CD4-positive, alpha-beta T cell treated with Interleukin-15 for 4 hours (primary cell): ENCODE measurements around the gene CAMKMT.

Experiments
- DNase-seq: peaks from one replicate; pipeline ENCODE4 v3.0.0-alpha.2; 2020; ENCODE audit warnings: low spot score

Gene CAMKMT

DNA sequence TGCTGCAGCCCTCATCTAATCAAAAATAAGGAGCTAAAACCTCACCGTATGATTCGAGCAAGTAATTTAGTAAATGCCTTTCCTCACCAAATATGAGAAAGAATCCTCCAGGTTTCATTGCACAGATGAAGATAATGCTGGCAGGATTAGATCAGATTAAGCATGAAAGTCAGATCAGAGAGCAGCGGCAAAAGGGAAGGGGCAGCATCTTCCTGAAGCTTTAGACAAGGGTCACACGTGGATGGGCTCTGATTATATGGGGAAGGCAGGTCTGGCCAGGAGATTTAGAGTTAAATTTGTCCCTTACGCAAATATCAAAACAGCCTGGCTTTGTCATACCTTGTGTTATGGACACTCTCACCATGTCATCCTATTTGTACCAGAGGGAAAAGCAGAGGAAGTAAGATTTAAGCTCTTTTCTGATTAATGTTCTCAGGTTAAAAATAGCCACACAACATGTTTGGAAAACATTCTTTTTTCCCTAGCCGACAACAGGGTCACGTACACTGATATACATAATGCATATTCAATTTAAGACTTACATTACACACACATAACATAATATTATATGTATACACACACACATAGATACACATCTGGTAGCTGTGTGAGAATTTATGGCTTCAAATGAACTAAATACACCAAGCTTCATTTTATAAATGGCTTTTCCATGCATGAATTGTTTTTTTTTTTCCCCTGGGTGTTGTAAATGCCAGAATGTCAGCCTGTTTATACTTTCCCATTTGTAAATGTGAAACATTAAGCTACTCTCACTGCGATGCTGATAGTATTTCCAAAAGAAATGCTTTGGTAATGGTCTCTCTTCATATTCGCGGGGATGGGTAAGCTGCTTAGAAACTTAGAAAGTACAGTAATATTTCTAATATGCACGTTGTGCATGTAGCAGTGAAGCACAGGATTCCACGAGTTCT, 383.5 kb downstream of the CAMKMT start:
- DNase-seq = no peak

DNA sequence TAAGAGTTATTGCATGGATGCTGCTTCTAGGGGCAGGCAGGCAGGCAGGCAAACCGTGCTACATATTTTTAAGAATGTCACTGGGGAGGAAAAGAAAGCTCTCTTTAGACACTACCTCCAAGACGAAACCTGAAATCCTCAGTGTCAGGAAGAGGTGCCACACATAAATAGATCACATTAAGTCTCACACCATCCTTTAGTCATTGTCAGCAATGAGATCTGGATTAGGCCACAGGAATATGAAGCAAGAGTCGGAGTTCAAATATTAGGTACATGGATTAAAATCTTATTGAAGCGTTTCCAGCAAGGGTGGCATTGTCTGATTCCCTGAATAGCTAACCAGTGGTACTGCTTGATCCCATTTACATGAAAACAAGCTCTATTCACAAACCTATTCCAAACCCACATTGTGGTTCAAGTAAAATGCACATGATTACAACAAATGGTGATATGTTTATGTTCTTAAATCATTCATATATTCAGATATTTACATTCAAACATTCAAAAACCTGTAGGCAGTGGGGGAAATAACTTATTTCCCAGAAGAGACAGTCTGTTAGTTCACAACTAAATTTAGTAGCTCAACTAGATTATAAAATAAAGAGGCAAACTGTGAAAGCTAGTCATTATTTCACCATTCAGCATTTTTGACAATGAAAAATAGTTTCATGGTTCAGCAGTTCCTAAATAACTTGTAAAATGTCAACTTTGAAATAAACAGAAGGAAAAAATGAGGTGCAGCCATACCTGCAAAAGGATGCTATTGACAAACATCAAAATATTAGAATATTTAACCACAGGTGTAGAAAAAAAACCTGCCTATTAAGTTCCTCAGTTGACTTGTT, 384.4 kb downstream of the CAMKMT start:
- DNase-seq = no peak

DNA sequence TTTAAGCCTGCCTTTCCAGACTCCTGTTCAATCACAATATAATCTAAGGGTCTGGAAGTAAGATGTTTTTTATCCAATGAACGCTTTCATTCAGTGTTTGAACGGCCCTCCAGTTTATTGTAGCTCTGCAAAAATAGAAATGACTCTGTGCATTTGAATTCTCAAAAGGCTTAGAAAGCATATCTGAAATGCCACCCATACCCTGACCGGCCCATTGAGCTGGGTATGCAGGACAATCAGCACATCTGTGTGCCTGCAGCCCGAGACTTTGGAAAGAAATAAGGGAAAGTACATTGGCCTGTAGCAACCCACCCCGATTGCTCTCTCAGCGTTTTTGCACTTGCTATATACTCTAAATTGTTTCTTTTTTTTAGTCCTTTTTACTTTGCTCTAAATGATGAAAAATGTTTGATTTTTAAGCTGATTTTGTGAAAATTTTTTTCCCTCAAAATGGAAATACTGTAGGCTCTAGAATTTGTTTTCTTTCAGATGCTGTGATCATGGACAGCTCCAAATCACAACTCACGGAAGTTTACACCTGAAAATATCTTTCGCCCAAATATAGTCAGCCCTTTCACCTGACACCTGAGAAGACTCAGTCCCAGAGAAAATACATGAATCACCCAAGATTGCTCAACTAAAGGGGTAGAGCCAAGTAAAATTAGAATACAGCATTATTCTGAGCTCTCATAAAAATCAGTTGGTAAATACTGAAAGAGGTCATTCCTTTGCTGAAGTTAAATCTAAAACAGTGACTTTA, 385.3 kb downstream of the CAMKMT start:
- DNase-seq = no peak

DNA sequence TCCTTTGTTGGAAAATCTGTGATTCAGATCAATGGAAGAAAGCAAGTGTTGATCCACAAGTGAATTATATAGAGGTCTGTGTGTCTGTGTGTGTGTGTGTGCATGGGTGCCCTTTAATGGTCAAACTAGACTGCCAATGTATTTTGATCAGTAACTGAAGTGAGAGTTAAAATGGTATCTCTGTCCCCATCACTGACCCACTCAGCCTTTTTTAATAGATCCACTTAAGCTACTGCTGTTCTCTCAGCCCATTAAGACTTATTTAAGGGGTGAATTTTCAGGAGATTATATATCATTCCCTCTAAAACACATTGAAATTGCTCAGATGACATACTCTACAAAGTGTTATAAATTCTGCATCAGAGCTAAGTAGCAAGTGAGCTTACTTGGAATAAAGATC, 386.0 kb downstream of the CAMKMT start:
- DNase-seq = no peak

DNA sequence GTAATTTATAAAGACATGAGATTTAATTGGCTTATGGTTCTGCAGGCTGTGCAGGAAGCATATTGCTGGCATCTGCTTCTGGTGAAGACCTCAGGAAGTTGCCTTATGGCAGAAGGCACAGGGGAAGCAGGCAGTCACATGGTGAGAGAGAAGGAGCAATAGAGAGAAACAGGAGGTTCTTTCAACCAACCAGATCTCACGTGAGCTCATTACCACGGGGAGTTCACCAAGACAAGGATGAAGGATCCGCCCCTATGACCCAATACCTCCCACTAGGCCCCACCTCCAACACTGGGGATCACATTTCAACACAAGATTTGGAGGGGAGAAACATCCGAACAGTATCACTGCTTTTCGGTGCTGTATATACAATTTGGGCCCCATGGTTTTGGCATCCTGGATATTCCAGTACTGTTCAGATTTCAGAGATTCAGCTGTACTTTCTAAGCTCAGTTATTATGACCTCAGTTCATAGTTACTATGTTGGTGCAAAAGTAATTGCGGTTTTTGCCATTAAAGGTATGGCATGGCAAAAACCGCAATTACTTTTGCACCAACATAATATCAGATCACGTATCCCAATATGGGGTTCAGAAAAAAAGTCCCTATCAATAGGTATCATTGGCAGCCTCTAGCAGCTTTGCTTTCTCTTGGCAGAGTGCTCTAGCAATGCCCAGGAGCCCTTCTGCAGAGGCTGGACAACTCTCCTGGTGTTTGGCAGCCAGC, 390.2 kb downstream of the CAMKMT start:
- no peak for DNase-seq

DNA sequence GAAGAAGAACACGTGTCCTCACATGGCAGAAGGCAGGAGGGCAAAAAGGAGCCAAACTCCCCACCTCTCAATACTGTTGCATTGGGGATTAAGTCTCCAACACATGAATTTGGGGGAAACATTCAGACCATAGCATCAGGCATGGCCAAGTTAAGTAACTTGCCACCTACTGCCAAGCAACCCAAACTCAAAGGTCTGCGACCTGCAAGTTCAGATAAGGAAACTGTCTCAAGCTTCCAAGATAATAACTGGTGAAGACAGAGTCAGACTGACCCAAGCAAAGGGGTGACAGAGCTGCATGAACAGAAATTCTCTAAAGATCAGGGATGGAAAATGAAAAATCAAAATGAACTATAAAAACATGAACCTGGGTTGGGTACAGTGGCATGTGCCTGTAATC, 391.0 kb downstream of the CAMKMT start:
- DNase-seq = no peak

DNA sequence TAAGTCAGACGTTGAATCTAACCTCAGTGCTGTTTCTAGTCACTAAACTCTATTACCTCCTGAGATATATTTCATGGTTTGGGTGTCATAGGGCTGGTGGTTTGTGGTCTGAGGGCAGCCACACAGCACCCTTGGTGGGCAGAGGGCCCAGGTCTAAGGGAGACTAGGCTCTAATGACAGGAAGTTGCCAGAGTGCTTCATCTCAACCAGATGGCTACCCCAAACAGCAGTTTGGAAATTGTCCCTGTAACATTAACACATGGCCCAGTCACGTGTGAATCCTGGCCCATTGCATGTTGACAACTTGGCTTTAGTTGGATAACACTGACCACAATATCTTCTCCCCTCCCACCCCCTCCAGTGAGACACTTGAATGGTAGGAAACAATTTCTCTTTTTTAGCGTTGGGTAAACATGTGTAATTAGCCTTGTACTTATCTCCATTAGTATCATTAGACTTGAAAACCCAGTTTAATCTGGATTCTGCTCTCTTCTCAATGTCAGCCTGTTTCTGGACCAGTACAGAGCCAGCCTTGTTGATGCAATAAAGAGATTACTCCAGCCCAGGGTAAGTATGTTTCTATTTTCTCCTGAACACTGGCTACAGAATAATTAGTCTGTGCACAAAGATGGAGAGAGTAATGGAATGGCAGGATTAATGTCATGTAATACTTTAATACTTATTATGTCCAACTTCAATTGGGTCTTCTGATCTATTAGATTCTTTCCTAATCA, 392.0 kb downstream of the CAMKMT start:
- DNase-seq = no peak

DNA sequence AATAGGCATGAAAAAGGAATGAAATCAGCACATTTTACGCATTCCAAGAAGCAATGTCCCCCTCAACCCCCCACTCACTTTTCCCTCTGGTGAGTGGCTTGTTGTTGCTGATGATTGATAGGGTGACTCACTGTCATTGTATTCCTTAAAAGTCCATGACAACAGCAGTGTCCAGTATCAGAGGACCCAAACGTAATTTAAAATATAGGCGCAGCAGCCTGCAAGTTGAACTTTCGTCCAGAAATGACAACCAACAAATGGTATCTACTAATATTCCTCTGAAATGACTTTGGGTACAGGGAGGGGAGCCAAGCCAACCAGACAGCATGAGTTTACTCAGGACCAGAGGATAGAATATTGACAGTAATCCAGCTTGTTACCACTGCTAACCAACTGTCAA, 396.8 kb downstream of the CAMKMT start:
- no peak for DNase-seq

DNA sequence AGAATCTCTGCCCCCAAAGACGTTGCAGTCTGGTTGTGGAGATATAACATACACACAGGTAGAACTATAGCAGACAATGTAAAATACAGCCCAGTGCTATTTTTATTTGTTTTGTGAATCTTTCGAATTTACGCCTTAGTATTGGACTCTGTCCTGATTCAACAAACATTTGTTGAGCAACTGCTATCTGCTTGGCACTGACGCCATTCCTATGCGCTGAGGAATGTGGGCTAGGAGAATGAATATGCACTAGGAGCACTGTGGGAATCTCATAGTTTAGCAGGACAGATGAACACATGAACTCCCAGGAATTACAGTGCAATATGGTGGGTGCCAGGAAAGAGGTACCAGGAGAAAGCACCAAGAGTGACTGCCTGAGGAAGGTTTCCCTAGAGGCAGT, 398.1 kb downstream of the CAMKMT start:
- no peak for DNase-seq

DNA sequence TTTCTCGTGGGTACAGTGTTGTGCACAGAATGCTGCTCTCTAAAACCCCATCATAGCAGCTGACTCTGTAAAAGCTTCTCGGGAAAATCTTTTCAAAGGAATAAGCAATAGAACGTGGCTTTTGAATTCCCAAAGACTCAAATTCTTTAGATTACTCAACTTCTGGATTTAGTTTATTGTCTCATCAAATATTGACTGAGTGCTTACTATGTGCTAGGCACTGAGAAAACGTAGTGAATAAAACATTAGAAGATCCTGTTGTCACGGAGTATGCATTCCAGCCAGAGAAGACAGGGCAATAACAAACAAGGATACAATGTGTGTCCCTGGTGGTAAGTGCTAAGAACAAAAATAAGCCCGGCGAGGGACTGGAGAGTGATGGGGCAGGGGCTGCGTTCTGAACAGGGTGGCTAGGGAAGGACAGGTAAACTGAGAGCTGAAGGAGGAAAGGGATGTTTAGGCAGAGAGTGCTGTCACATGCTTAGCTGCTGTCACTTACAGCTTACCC, 401.6 kb downstream of the CAMKMT start:
- DNase-seq = no peak

DNA sequence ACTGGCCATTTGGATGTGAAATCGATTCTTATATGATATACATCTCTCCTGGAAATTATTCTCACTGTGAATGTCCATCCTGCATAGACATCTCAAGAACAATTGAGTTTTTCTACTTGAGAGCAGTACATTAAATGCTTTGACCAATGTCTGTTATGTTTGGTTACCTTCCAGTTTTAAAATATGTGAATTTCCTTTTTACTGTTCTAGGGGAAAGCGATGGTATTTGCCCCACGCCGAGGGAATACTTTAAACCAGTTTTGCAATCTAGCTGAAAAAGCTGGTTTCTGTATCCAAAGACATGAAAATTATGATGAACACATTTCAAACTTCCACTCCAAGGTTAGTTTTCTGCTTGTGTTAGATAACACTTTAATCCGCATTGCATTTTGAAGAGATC, 404.5 kb downstream of the CAMKMT start:
- no peak for DNase-seq

DNA sequence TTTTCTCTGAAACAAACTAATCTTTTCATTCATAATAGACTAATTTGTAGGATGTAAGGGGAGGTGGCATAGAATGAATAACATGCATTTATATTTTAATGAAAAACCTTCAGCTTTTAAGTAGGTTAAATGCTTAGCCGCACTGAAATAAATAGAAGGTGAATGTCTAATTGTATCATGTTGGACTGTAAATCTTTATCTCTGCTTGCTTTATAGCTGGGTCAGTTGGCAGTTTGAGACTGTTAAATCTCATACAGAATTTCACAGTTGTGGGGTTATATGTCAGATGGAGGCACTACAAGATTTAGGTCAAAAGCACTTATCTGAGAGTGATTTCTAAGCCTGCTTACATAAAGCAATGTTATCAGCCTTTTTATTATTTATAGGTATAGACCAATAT, 405.0 kb downstream of the CAMKMT start:
- no peak for DNase-seq

DNA sequence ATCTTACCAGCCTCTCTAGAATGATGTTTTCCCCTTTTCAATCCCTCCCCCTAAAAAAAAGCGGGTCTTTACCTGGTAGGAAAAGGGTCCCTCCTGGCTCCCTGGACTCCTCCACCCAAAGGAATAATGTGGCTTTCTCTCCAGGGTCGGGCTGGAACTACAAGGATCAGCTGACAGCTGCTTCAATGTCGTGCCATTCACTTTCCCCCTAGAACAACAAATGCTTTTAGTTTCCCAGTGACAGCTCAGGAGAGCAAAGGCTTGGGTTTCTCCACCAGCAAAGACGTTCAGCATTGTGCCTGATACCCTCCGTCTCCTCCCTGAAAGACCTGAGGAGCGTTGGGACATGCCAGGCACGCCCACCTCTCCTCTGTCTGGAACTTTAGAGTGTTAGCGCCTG, 405.9 kb downstream of the CAMKMT start:
- DNase-seq = no peak

DNA sequence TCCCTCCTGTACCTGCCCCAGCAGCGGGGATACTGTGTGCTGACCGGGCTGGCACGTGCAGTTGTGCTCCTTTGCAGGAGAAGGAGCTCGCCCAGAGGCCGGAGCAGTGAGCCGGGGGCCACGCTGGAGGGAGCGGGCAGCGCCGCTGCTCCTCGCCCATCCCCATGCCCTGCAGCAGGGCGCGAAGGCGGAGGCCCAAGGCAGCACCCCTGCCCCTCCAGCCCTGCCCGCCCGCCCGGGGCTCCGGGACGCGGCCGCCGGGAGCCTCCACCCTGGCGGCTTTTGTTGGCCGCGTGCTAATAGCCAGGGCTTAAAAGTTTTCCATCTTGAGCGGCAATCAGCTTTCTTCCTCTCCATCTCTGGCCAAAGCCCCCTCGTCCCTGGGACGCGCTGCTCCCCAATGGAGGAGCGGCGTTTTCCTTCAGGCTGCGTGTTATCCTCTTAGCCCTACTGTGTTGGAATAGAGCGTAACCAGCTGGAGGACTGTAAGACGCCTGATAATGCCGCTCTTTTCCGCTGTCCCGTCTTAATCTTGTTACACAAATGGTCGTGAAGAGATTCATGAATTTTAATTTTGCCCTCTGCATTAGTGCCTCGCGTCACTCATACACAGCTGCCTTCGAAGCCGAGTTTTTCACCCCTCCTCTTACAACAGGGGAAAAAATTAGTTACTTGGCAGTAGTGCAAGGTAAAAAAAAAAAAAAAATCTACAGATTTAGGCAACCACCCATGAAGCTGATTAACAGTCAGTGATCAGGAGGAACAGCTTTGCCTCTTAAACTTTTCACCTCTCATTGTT, 406.9 kb downstream of the CAMKMT start:
- DNase-seq = no peak

DNA sequence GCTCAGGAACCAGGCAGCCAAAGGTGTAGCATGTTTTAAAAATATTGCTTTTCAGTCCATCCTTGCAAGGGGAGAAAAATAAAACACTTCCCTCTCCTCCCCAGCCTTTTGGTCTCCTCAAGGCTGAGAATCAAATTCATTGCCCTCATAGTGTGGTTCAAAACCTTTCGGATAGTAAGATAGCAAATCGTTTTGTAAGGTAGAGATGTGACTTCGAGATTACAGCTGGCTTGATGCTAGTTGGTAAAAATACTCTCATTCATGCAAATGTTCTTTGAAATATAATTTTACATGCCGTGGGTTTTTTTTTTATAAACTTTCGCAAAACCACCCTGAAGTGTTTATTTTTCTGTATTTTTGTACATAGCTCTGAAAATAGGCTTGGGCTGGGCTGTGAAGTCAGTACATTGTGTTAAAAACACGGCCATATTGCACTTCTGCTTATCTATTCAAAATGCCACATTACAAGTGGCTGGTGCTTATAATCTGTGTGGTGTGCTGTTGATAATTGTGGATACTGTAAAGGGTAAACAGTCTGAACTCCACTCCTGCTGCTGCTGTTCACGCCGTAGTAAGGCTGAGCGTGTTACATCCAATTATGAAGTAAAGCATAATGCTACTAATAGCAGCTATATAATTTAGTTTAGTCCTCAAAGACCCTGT, 407.7 kb downstream of the CAMKMT start:
- no peak for DNase-seq

DNA sequence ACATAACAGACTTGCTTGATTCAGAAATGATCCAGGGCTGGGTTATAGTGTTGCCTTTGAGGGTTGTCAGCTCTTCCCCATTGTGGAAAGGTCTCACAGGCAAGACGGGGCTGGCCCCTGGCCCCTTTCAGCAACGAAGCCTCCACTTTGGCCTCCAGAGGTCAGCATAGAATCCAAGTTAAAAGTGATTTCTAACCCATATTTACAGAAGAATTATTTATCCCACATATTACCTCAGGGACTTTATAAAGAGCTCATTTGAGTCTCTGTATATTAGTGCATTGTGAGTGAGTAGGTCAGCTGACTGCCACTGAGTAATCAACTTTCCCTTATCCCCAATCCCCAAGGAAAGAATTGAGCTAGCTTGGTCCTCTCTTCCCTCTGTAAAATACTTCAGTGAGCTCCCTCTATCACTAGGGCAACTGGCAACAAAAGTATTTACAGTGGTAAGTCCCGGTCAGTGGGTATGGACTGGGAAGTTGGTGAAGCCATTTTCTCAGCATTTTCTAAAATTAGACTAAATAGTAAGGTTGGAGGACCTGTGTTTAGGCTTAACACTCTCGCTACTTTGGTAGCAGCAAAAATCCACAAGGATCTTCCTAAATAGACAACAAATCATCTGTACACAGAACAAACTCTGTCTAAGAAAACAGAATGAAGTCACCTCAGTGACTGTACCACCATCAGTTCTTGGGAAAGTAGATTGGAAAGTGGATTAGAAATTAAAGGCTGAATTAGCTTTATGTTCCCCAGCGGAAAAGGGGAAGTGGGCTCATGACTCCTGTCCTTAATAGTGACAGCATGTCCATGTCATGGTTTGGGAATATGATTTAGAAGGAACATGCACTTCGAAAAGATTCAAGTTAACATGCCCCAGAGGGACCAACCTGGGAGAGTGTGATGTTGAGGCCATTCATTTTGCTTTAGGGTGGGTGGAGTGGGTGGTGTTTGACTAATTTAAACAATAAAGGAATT, 408.8 kb downstream of the CAMKMT start:
- no peak for DNase-seq

DNA sequence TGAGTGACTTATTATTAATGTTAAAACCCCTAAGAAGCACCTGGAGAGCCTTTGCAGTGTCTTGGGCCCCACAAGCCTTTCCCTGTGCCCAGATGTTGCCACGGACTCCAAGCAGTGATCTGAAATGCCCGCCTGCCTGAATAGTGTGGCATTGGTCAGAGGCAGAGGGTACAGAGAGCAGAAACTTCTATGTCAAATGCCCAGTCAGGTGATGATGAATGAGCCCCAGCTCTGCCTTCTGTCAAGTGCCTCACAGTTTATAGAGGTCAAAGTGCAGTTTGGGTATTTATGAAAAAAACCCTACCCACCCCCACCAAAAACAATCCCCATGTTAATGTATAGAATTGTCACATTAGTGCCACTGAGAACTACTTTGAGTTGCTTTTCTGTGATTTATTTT, 409.8 kb downstream of the CAMKMT start:
- DNase-seq = no peak

DNA sequence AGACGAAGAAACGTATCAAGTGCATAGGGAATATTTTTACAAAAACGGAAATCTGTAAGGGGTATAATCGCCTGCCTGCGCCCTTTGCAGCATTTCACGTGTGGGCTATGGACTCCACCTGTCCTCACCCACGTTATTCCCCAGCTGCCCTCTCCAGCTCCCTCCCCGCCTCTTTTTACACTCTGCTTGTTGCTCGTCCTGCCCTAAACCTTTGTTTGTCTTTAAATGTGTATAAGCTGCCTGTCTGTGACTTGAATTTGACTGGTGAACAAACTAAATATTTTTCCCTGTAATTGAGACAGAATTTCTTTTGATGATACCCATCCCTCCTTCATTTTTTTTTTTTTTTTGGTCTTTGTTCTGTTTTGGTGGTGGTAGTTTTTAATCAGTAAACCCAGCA, 410.4 kb downstream of the CAMKMT start:
- no peak for DNase-seq
